ENCODE data around the gene CDH20.

CDH20 gene

DNA sequence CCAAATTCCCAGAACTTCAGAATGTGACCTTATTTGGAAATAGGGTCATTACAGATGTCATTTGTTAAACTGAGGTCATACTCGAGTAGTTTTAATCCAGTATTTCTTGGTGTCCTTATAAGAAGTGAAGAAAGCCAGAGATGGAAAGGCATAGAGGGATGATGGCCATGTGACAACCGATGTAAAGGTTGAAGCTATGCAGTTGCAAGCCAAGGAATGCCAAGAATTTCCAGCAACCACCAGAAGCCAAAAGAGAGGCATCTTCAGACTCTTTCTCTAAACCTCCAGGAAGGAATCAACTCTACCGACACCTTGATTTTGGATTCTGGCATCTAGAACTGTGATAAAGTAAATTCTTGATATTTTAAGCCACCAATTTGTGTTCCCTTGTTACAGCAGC, 242.2 kb downstream of the CDH20 start:
- peak; percentile 72 for DNase-seq (ENCODE audit: low read depth)

DNA sequence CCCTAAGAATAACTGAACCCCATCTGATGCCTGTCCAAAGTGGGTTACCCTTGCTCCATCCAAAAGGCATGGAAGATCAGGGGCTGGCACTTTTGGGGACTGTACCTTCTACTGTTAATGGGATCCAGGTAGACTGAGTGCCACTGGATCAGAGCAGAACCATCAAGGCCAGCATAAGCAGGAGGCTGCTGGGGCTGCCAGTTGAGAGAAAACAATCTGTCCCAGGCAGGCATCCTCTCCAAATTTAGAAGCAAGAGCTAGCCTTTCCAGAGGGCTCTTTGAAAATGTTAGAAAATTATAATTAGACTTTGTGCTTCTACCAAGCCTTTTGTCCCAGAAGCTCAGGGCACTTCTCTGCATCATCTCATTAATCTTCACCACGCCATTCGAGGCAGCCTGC, 245.6 kb downstream of the CDH20 start:
- no peak for DNase-seq (ENCODE audit: low read depth)

DNA sequence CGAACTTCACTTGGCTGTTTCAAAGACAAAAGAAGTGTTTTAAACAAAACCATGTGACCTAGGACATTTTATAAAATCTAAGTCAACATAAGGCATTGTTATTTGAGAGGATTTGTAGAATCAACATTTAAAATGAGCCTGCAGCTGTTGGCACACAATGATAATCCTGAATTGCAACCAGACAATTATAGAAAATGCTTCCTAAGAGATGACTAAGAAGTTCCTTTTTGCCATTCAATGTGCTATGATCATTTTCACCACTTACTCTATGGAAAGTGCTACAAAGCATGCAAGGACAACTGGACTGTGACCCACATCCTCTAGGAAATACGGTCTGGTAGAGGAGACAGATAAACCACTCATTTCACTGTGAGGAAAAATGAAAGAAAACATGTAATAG, 246.4 kb downstream of the CDH20 start:
- peak; percentile 25 for DNase-seq (ENCODE audit: low read depth)

DNA sequence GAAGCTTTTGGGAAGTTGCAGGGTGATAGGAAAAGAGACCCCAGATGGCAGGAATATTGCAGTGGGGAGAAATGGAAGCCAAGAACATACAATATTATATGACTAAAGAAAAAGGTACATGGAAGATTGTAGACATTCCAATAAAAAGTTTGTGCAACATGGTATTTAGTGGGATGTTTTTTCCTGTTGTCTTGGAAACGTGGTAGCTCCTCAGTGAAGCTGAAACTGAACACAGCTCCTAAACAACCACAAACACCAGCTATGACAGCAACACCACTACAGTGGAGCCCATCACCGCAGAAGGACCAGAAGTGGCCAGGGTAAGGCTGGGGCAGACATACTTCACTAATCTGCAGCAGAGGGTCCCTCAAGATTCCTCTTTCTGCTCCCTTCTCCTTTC, 246.8 kb downstream of the CDH20 start:
- peak; percentile 55 for DNase-seq (ENCODE audit: low read depth)

DNA sequence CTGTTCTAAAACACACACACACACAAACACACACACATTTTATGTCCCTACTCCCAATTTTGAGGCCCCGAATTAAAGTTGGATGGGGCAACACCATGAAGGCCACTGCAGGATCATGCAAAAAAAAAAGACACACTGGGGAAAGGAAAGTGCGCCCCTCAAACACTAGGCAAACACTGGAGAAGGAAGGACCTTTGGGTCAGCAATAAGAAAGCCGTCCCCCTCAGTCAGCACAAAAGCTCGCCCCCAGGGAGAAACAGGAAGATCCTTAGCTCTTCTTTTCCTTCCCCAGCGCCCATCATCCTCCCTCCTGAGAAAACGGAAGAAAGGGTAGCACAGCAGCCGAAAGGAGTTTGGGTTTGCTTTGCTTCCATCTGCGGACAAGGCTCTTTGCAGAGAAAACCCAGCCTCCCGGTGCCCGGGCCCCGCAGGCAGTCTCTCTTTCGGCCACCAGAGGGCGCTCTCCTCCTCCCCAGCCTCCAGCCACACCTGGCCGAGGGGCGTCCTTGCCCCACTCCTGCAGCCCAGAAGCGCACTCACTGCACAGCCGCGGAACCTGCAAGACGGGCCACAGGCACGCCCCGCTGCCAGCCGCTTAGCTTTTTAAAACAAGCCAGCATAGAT, 248.5 kb downstream of the CDH20 start:
- peak; percentile 62 for DNase-seq (ENCODE audit: low read depth)

DNA sequence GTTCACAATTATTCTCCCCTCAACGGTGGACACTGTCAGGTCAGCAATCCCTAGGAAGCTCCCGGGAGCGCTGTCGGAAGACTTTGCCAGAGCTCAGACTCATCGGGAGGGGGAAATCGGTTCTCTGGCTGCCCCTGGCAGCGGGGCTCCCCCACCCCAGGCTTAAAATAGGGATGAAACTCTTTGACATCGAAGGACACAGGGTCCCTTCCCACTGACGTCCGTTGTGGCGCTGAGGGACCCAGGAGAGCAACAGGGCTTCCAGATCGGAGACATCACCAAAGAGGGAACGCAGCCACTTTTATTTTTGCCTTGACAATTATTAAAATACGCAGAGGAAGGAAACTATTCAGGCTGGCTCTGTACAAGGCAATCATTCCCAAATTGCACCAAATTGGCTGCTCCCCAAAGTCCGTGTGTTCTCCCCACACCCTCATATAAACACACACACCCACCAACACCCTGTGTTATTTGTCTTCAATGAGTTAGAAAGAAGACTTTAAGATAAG, 249.0 kb downstream of the CDH20 start:
- DNase-seq (ENCODE audit: low read depth): no peak

DNA sequence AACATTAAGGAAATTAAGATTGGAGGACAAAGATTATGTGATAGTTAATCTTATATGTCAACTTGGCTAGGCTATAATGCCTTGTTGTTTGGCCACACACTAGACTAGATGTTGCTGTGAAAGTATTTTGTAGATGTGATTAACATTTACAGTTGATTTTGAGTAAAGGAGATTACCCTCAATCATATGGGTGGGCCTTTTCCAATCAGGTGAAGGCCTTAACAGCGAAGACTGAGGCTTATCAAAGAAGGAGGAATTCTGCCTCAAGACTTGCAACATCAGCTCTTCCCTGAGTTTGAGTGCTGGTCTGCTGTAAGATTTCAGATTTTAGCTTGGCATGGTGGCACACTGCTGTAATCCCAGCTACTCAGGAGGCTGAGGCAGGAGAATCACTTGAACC, 250.3 kb downstream of the CDH20 start:
- no peak for DNase-seq (ENCODE audit: low read depth)

DNA sequence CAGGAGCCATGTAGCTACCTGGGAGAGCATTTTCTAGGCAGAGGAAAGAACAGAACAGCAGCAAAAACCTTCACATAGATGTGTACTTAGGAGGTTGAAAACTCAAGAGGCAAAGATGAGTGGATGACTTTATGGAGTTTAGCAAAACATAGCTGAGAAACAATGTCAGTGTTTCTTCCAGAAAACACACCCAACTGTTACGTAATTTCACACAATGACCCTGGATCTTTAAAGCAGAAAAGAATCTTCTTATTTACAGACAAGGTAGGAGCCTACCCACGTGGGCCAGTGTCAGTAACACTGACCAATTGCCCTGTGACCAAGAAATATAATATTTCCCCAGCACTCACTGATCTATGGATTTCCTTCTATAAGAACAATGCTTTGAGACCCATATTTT, 254.6 kb downstream of the CDH20 start:
- no peak for DNase-seq (ENCODE audit: low read depth)

DNA sequence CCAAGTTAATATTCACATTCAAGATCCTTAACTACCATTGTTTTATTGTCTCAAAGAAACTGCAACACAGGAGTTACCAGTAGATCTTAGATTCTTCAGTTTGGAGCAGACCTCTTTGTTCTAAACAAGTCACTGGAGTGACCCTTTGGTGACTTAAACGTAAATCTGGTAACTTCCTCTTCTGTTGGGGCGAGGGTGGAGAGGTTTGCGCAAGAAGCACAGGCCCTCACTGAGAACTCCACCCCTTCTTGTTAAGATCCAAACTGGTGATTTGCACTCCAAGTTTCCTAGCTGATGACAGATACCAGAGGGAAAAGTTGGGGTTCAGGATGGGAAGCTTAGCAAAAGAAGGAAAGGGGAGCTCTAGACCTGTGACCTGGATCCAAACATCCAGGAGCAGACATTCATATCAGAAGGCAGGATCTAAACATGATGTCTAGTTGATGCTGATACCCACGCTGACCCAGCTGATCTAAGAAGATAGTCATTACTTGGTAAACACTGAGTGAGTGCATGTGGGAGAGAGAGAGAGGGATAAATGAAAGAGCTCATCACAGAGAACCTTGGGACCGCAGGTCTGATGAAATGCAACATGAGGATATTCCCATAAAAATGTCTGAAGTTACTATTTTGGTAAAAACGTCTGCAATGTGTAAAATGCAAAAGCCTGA, 256.0 kb downstream of the CDH20 start:
- DNase-seq (ENCODE audit: low read depth): no peak

DNA sequence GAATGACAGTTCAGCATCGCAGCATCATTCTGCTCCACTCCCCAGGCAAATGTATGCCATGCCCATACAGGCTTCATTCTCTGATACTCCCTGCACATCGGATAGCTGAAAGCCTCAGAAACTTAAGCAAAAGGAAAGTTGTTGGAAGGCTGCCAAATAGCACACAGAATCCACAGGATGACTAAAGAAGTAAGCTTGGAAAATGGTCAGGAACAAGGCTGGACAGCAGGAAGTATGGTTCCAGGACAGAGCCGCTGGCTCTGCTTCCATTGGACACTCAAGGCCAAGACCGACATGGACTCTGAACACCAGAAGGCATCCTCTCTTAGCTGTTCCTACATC, 256.5 kb downstream of the CDH20 start:
- peak; percentile 82 for DNase-seq (ENCODE audit: low read depth)

DNA sequence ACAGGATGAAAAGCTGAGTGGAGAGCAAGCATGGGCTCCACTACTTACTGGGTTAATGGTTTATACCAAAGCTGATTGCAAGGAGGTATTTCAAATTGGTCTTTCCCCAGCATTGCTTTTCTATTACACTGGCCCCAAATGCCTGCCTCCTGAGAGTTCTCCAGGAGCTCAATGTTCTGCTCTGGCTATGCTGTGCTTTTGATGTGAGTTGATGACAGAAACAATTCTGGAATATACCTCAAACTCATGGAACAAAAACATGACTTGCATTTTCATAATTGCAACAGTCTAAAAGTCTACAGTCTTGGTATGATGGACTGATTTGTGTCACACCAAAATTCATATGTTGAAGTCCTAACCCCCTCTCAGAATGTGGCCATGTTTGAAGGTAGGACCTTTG, 258.0 kb downstream of the CDH20 start:
- DNase-seq (ENCODE audit: low read depth): no peak

DNA sequence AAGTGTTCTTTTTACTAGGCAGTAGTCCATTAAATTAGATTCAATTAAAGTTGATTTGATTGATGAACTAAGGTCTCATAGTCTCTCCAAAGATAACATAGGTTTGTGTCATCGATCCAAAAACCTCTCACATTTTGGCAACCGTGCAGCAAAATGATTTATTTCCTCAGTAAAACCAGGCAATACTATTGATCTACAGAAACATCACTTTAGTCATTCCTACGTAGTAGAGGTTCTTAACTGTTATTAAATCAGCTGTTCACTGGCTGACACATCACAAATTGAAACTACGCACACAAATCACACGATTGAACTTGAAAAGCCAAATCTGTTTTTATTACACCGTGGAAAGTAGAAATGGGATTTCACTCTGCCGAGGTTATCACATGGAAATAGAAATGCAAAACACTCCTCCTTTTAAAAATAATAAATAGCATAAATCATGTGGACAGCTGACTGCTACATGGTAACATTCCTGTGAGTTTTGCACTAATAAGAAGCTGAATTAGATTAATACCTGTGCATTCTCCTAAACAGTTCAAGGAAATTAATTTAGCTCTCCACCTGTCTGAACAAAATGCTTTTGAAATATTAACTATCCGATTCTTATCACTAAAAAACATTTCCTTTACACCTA, 262.5 kb downstream of the CDH20 start:
- DNase-seq (ENCODE audit: low read depth): no peak

DNA sequence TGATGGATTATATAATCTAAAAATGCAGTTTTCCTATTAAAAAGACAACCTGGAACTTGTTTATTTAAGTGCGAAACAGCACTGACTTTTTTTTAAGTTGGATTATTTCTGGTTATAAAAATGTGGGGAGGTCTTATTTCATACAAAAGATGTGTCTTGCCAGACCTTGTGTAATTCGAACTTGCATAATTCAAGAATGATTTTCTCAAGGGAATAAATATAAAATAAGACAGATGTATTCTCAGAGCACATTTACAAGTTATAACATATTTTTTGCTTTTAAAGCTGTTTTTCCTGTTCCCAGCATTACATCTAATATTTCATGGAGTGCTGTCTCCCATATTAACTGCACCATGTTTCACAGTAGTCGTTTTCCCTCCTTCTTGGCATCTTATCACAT, 263.1 kb downstream of the CDH20 start:
- DNase-seq (ENCODE audit: low read depth): no peak

DNA sequence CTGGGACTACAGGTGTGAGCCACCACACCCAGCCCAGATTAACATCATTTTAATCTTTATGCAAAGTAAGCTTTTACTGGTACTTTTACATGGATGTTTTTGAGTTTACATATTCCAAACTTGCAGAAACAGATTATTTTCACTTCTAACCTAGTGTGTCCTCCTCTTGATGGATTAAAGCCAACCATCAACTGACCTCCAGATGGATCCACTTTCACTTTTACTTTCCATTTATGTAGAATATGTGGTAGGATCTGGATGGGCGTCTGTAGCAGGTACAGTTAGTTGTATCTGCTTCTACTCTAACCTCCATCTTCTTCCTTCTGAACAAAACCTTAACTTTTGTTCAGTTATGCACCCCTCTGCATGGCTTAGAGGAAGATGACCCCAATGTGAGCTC, 264.1 kb downstream of the CDH20 start:
- no peak for DNase-seq (ENCODE audit: low read depth)

DNA sequence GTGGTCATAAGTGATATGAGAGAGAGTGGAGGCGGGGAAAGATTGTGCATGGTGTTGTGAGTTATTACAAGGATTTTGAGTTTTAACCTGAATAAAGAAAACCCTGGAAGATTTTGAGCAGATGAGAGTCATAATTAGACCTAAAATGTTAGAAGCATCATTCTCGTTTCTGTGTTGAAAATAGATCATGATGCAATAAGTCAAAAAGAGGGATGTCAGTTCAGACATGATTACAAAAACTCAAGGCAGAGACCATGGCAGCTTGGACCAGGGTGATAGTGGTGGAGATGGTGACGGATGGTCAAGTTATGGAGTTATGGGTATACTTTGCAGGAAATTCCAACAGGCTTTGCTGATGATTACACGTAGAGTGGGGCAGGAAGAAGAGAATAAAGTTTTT, 267.2 kb downstream of the CDH20 start:
- no peak for DNase-seq (ENCODE audit: low read depth)

DNA sequence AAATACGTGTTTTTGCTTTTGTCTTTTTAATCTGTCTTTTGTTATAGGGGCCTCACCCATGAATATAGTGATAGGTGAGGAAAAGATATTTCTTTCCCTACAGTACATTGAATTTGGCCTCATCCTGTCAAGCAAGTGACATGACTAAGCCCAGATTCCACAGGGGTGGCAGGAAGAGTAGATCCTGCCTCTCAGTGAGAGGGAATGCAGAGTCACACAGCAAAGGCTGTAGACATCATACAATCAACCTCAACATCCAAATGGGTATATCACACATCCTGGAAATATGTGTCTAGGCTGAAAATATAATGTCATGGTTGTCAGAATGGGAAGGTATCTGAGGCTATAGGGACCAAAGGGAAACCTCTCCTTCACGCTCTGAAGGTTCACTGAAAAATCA, 269.6 kb downstream of the CDH20 start:
- DNase-seq (ENCODE audit: low read depth): peak; percentile 83

Data from EH (cell line).